Astrocyte of the cerebellum (primary cell): ENCODE results near the gene COL6A1.
"Not testable (repeated sequence)": the region's sequence is repeated elsewhere in the genome, so short reads cannot be mapped to it uniquely, and the experiment has no call there.

Source experiments
- DNase-seq: peaks from one replicate; pipeline ENCODE4 v3.0.0-alpha.2; 2011; ENCODE audit warnings: low read depth
- H3K4me3 ChIP-seq: 2 replicates; pipeline ENCODE4 v1.5.1; 2011; ENCODE audit warnings: mild to moderate bottlenecking, low read depth, low read length, moderate library complexity
- CTCF ChIP-seq: IDR thresholded peaks from 2 replicates; pipeline ENCODE4 v1.5.1; 2012; ENCODE audit warnings: low read length, low read depth, moderate library complexity, mild to moderate bottlenecking; ENCODE audit errors: missing control alignments
- in situ Hi-C: cut with HindIII; loops from 2 replicates; pipeline ENCODE4 v1.10.0; 2017; ENCODE audit warnings: low sequenced_read_pairs

Gene COL6A1

GRCh38 chr21:46039891-46040660 is 58.5 kb downstream of the COL6A1 start:
- DNase-seq = no peak

GRCh38 chr21:46040707-46041106 is 59.1 kb downstream of the COL6A1 start:
- TF ChIP-seq CTCF = no peak
- H3K4me3 ChIP-seq = no peak overlapping the region
- DNase-seq = no peak
- in situ Hi-C loops = no loop called here

More at GRCh38 chr21:46039891-46040660, 58.5 kb downstream of the COL6A1 start:
- in situ Hi-C loops = no loop called here
- TF ChIP-seq CTCF = no peak
- no peak overlapping the region for H3K4me3 ChIP-seq

DNA sequence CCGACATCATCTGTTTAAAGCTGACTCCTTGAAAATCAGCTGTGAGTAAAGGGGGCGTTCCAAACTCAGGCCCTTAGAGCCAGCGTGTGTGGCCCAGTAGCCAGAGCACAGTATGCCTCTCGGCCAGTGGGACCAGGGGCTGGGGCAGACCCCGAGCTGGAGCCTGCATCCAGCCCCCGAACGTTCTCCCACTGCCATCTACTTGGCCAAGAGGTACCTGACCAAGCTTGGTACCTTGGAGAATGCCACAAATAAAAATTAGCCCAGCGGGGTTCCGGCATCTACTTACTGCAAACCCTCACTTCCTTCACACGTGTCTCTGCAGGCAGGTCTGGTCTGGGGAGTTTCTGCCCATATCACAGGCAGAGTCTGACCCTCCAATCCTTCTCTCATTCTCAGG is 59.6 kb downstream of the COL6A1 start:
- no peak for DNase-seq
- TF ChIP-seq CTCF = no peak
- no peak overlapping the region for H3K4me3 ChIP-seq
- in situ Hi-C loops = no loop called here

DNA sequence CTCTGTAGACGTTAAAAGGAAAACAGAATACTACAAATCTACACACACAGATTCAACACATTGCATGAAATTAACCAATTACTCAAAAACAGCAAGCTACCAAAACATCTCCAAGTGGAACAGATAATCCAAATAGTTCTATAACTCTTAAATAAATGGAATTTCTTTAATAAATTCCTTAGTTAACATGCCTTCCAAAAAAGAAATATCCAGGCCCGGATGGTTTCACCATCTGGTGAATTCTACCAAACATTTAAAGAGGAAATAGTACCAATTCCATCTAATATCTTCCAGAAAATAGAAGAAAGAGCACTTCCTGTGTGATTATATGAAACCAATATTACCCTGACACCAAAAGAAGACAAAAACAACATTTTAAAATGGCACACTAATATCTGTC is 63.6 kb downstream of the COL6A1 start:
- no peak for TF ChIP-seq CTCF
- in situ Hi-C loops = no loop called here
- DNase-seq = no peak
- no peak overlapping the region for H3K4me3 ChIP-seq

GRCh38 chr21:46046471-46046870 is 64.9 kb downstream of the COL6A1 start:
- TF ChIP-seq CTCF = no peak
- in situ Hi-C loops = no loop called here

DNA sequence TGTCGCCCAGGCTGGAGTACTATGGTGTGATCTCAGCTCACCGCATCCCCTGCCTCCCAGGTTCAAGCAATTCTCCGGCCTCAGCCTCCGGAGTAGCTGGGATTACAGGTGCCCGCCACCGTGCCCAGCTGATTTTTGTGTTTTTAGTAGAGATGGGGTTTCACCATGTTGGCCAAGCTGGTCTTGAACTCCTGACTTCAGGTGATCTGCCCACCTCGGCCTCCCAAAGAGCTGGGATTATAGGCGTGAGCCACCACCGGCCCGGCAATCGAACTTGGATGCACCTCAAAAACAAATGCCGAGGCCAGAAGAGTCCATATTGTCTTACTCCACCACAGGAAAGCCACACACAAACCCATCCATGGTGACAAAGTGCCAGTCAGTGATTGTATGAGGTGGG is 65.3 kb downstream of the COL6A1 start:
- in situ Hi-C loops, DNase-seq, H3K4me3 ChIP-seq: not testable (repeated sequence)

More at GRCh38 chr21:46046471-46046870, 64.9 kb downstream of the COL6A1 start:
- H3K4me3 ChIP-seq = no peak overlapping the region
- no peak for DNase-seq
